Hepatocyte (in vitro differentiated cells): ENCODE data around the gene PITPNC1. TPM values are rescaled to one million over a fixed set of nuclear protein-coding genes. Genes with fewer than 3 reads are reported as not detected.

Experiments
- DNase-seq: peaks from one replicate; pipeline ENCODE4 v3.0.0-alpha.2; 2016; ENCODE audit warnings: low spot score
- H2AFZ ChIP-seq: fragments of 200-600 bp; sonication (generic); 2 replicates; pipeline ENCODE4 v1.6.0; 2016; ENCODE audit warnings: antibody characterized with exemption, mild to moderate bottlenecking
- H3K27ac ChIP-seq: fragments of 200-600 bp; sonication (generic); 2 replicates; pipeline ENCODE4 v1.5.1; 2016; ENCODE audit warnings: mild to moderate bottlenecking
- H3K27me3 ChIP-seq: fragments of 200-600 bp; sonication (generic); 2 replicates; pipeline ENCODE4 v1.6.1; 2016
- H3K36me3 ChIP-seq: fragments of 200-600 bp; sonication (generic); replicated peaks from 2 replicates; pipeline ENCODE4 v1.5.1; 2016; ENCODE audit warnings: low read depth; ENCODE audit not compliant: insufficient read depth
- H3K4me1 ChIP-seq: fragments of 200-600 bp; sonication (generic); 2 replicates; pipeline ENCODE4 v1.5.1; 2016; ENCODE audit warnings: mild to moderate bottlenecking, moderate library complexity; ENCODE audit not compliant: insufficient read depth
- H3K4me2 ChIP-seq: fragments of 200-600 bp; sonication (generic); 2 replicates; pipeline ENCODE4 v1.6.0; 2016
- H3K4me3 ChIP-seq: fragments of 200-600 bp; sonication (generic); 2 replicates; pipeline ENCODE4 v1.5.1; 2016; ENCODE audit warnings: mild to moderate bottlenecking
- H3K79me2 ChIP-seq: fragments of 200-600 bp; sonication (generic); 2 replicates; pipeline ENCODE4 v1.6.0; 2017; ENCODE audit warnings: mild to moderate bottlenecking
- H3K9me2 ChIP-seq: fragments of 200-600 bp; sonication (generic); replicated peaks from 2 replicates; pipeline ENCODE4 v1.6.0; 2017; ENCODE audit warnings: mild to moderate bottlenecking; ENCODE audit not compliant: insufficient read depth
- H3K9me3 ChIP-seq: fragments of 200-600 bp; sonication (generic); 2 replicates; pipeline ENCODE4 v1.5.1; 2016; ENCODE audit warnings: low read depth, mild to moderate bottlenecking
- H4K20me1 ChIP-seq: fragments of 200-600 bp; sonication (generic); 2 replicates; pipeline ENCODE4 v1.6.0; 2016; ENCODE audit warnings: mild to moderate bottlenecking; ENCODE audit not compliant: insufficient read depth, poor library complexity, severe bottlenecking
- CTCF ChIP-seq: fragments of 200-600 bp; sonication (generic); IDR thresholded peaks from 2 replicates; pipeline ENCODE4 v1.5.1; 2016; ENCODE audit warnings: antibody characterized with exemption, mild to moderate bottlenecking; ENCODE audit not compliant: poor library complexity
- EZH2 ChIP-seq: fragments of 200-600 bp; sonication (generic); IDR thresholded peaks from 2 replicates; pipeline ENCODE4 v1.6.1; 2016; ENCODE audit warnings: antibody characterized with exemption, mild to moderate bottlenecking, borderline replicate concordance
- EZH2phosphoT487 ChIP-seq: fragments of 200-600 bp; sonication (generic); IDR thresholded peaks from one replicate; pipeline ENCODE4 v1.6.1; 2018; ENCODE audit warnings: antibody characterized with exemption, mild to moderate bottlenecking, low read depth, moderate library complexity; ENCODE audit not compliant: unreplicated experiment, severe bottlenecking
- WGBS: methylation state at CpG from one replicate; pipeline ENCODE4 v1.1.6; 2016; ENCODE audit warnings: low lambda C conversion rate; ENCODE audit errors: missing lambda C conversion rate; 5-methylcytosine and 5-hydroxymethylcytosine counted together
- polyA plus RNA-seq: library from polyadenylated mRNA; unstranded; fragments of >200 nt; fragmentation: Nextera tagmentation; extraction: Ambion mirVana; gene quantifications from 2 replicates; pipeline ENCODE4 v1.2.1, GENCODE V29; 2016
- total RNA-seq: library from RNA; depleted of rRNA; stranded (reverse); fragments of >200 nt; gene quantifications from 2 replicates; pipeline ENCODE4 v1.2.3, GENCODE V29; 2014

PITPNC1 gene
- total and polyA plus RNA-seq, 2 experiments from 2014 or later = 4.6 to 8.1 TPM

GRCh38 chr17:67525239-67526135 is 148.4 kb downstream of the PITPNC1 start:
- Histone ChIP-seq H3K4me1 (peaks cover 3% of the 10 kb centered on the region), H3K36me3 (no peaks in the 10 kb centered on the region)
- no peak for TF ChIP-seq EZH2phosphoT487
- no peak for TF ChIP-seq EZH2

GRCh38 chr17:67526700-67527099 is 149.6 kb downstream of the PITPNC1 start:
- H2AFZ ChIP-seq = no peak overlapping the region
- H3K27ac ChIP-seq = no peak overlapping the region
- peaks cover 3% of the 10 kb centered on the region for H3K4me1 ChIP-seq
- no peaks in the 10 kb centered on the region for H3K9me3 ChIP-seq
- no peaks in the 10 kb centered on the region for H3K36me3 ChIP-seq
- DNase-seq = no peak
- H3K79me2 ChIP-seq = no peaks in the 10 kb centered on the region
- H4K20me1 ChIP-seq = no peaks in the 10 kb centered on the region
- 96% methylated on average over 4 of the region's 4 CpGs for WGBS
- no peaks in the 10 kb centered on the region for H3K9me2 ChIP-seq
- TF ChIP-seq CTCF = no peak
- TF ChIP-seq EZH2phosphoT487 = no peak
- no peak for TF ChIP-seq EZH2
- no peak overlapping the region for H3K4me2 ChIP-seq
- no peak overlapping the region for H3K4me3 ChIP-seq
- no peaks in the 10 kb centered on the region for H3K27me3 ChIP-seq

More at GRCh38 chr17:67525239-67526135, 148.4 kb downstream of the PITPNC1 start:
- Histone ChIP-seq H3K9me2 (no peaks in the 10 kb centered on the region), H4K20me1 (no peaks in the 10 kb centered on the region), H2AFZ (no peak overlapping the region), H3K4me3 (no peak overlapping the region), H3K9me3 (no peaks in the 10 kb centered on the region), H3K79me2 (no peaks in the 10 kb centered on the region), H3K27ac (no peak overlapping the region), H3K27me3 (no peaks in the 10 kb centered on the region), H3K4me2 (no peak overlapping the region)
- WGBS = 90% methylated on average over 14 of the region's 14 CpGs
- no peak for DNase-seq

GRCh38 chr17:67528751-67529436 is 151.8 kb downstream of the PITPNC1 start:
- Histone ChIP-seq H2AFZ (peak overlapping the region; percentile 12), H4K20me1 (no peaks in the 10 kb centered on the region), H3K9me3 (no peaks in the 10 kb centered on the region), H3K9me2 (no peaks in the 10 kb centered on the region), H3K27ac (peak overlapping the region; percentile 68), H3K4me3 (no peak overlapping the region), H3K36me3 (no peaks in the 10 kb centered on the region), H3K27me3 (no peaks in the 10 kb centered on the region), H3K4me1 (peaks cover 3% of the 10 kb centered on the region), H3K79me2 (no peaks in the 10 kb centered on the region), H3K4me2 (peak overlapping the region; percentile 70)
- DNase-seq = peak; percentile 88
- TF ChIP-seq EZH2phosphoT487 (no peak), CTCF (no peak), EZH2 (no peak)
- 19% methylated on average over 20 of the region's 22 CpGs for WGBS

GRCh38 chr17:67531291-67531690 is 154.2 kb downstream of the PITPNC1 start:
- no peak overlapping the region for H3K27ac ChIP-seq
- H3K4me2 ChIP-seq = no peak overlapping the region
- TF ChIP-seq EZH2 = no peak
- no peak for TF ChIP-seq CTCF
- TF ChIP-seq EZH2phosphoT487 = no peak
- no peaks in the 10 kb centered on the region for H3K36me3 ChIP-seq
- no peaks in the 10 kb centered on the region for H3K9me2 ChIP-seq
- H4K20me1 ChIP-seq = no peaks in the 10 kb centered on the region
- H2AFZ ChIP-seq = no peak overlapping the region
- H3K4me3 ChIP-seq = no peak overlapping the region
- 77% methylated on average over 12 of the region's 12 CpGs for WGBS
- H3K4me1 ChIP-seq = peaks cover 3% of the 10 kb centered on the region
- no peak for DNase-seq
- no peaks in the 10 kb centered on the region for H3K27me3 ChIP-seq
- H3K9me3 ChIP-seq = no peaks in the 10 kb centered on the region
- H3K79me2 ChIP-seq = no peaks in the 10 kb centered on the region
